ENCODE data around the gene LPP.

The LPP gene

GRCh38 chr3:188278717-188279324 lies 124.9 kb downstream of the LPP start:
- no peak for DNase-seq

- DNase-seq = no peak
Observed at GRCh38 chr3:188279502-188280335, 125.8 kb downstream of the LPP start.

GRCh38 chr3:188280627-188281026 lies 126.7 kb downstream of the LPP start:
- no peak for DNase-seq

- DNase-seq = no peak
Observed at GRCh38 chr3:188282871-188283270, 128.9 kb downstream of the LPP start.

- no peak for DNase-seq
Observed at GRCh38 chr3:188283347-188283746, 129.4 kb downstream of the LPP start.

- DNase-seq = no peak
Observed at GRCh38 chr3:188284455-188285212, 130.7 kb downstream of the LPP start.

- DNase-seq = no peak
Observed at GRCh38 chr3:188286087-188286513, 132.1 kb downstream of the LPP start.

- no peak for DNase-seq
Observed at GRCh38 chr3:188287339-188287738, 133.4 kb downstream of the LPP start.

- DNase-seq = no peak
Observed at GRCh38 chr3:188287762-188288505, 134.0 kb downstream of the LPP start.

- DNase-seq = no peak
Observed at GRCh38 chr3:188292251-188292650, 138.3 kb downstream of the LPP start.

- DNase-seq = no peak
Observed at GRCh38 chr3:188292827-188293226, 138.9 kb downstream of the LPP start.

- no peak for DNase-seq
Observed at GRCh38 chr3:188294113-188294512, 140.2 kb downstream of the LPP start.

GRCh38 chr3:188294823-188295487 lies 141.0 kb downstream of the LPP start:
- peak; percentile 40 for DNase-seq

GRCh38 chr3:188295876-188296275 lies 141.9 kb downstream of the LPP start:
- DNase-seq = no peak

- no peak for DNase-seq
Observed at GRCh38 chr3:188296761-188297612, 143.0 kb downstream of the LPP start.

GRCh38 chr3:188298585-188298984 lies 144.6 kb downstream of the LPP start:
- DNase-seq = no peak

- DNase-seq = no peak
Observed at GRCh38 chr3:188299068-188299467, 145.1 kb downstream of the LPP start.

GRCh38 chr3:188299708-188300107 lies 145.8 kb downstream of the LPP start:
- DNase-seq = no peak

GRCh38 chr3:188301147-188301546 lies 147.2 kb downstream of the LPP start:
- DNase-seq = no peak

GRCh38 chr3:188303286-188303799 lies 149.4 kb downstream of the LPP start:
- no peak for DNase-seq

- DNase-seq = no peak
Observed at GRCh38 chr3:188303823-188304222, 149.9 kb downstream of the LPP start.
